Upper lobe of left lung (tissue), 4 donors: ENCODE results near the gene NDUFA6.
"Not testable (repeated sequence)": the region's sequence is repeated elsewhere in the genome, so short reads cannot be mapped to it uniquely, and the experiment has no call there.

ENCODE experiments used
- CTCF ChIP-seq, 6 experiments: fragments of 450-650 bp in 4 of 6; fragments of 200-600 bp in 2 of 6; sonication (generic) in 2 of 6; IDR thresholded peaks; one replicate each; pipeline ENCODE4 v1.5.1; 2016 to 2019; ENCODE audit warnings: antibody characterized with exemption in 6 of 6
- EP300 ChIP-seq, 4 donors: sonication (generic); formaldehyde crosslinking; IDR thresholded peaks; one replicate each; pipeline ENCODE4 v1.5.1; 2017; ENCODE audit warnings: antibody characterized with exemption in 4 of 4, control low read depth in 2 of 4
- POLR2A ChIP-seq, 4 donors: fragments of 450-650 bp; IDR thresholded peaks; one replicate each; pipeline ENCODE4 v1.5.1; 2016 to 2017; ENCODE audit warnings: antibody characterized with exemption in 4 of 4, mild to moderate bottlenecking in 2 of 4

- not testable (repeated sequence) for TF ChIP-seq CTCF, POLR2A, EP300 (IDR thresholded peaks at IDR 0.05)
These were observed 29.9 kb upstream of the NDUFA6 start for GRCh38 chr22:42120231-42121021.
